ENCODE measurements around the gene TMEM191C.
"Not testable (repeated sequence)": the region's sequence is repeated elsewhere in the genome, so short reads cannot be mapped to it uniquely, and the experiment has no call there.

Gene TMEM191C

DNA sequence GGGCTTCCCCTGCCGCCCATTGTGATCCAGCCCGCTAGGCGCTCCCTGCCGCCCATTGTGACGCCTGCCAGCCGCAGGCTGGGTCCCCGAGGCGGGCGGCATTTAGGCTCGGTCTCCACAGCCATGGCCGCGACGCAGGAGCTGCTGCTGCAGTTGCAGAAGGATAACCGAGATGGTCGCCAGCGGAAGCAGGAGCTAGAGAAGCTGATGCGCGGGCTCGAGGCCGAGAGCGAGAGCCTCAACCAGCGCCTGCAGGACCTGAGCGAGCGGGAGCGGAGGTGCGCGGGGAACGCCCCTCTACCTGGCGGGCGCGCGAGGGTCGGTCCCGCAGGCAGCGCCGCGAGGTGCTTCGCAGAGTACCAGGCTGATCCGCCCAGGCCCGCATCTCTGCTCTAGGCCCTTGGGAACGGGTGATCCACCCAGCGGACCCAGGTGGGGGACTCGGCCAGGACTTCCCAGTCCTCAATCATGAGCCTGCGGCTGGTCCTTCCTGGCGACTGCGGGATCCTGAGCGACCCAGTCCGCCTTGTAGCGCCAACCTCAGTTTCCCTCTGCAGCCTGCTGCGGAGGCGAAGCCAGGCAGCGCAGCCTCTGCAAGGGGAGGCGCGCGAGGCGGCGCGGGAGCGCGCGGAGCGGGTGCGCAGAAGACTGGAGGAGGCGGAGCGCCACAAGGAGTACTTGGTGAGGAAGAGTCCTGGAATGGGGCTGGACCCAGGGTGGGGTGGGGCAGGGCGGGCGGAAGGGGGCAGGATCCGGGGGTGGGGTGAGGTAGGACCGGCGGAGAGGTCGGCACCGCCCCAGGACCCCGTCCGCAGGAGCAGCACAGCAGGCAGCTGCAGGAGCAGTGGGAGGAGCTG is at the start of gene TMEM191C:
TMEM191C (plus strand) TSS at position 51 of the 857 bp plus-strand sequence; CDS start at position 124, 73 bp downstream.
- FAIRE-seq, result peak; percentile 77
- not testable (repeated sequence) for DNase-seq (ENCODE audit: extremely low spot score, insufficient read length, low read depth)

GRCh38 chr22:21417853-21418252 is 49.3 kb upstream of the TMEM191C start:
- DNase-seq (ENCODE audit: extremely low spot score, insufficient read length, low read depth); FAIRE-seq: not testable (repeated sequence)

DNA sequence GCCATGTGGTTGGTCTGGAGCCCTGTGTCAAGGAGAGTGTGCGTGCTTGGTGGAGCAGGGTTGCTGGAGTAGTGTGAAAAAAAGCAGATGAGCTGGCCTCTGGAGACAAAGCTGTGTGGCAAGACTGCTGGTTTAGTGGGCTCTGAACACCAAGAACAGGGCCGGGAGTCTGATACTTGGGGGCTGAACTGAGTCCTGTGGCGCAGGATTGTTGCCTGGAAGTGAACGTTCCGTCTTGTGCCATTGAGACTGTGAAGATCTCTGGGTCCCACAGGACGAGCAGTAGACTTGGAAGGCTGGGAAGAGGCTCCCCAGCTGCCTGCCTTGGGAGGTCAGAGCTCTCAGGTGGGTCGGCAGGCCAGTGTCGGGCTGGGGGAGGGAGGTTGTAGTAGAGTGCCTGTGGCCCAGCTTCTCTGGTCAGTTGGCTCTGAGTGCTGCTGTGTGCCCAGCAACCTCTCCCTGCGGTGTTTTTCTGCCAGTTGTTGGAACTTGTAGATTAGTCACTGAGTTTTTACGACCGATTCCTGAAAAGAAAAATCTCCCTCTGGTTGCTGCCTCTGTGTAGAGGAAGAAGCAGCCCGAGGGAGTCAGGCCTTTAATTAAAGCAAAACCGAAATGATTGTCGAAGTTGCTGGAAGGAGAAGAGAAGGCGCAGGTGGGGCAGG is 48.1 kb upstream of the TMEM191C start:
- DNase-seq (ENCODE audit: extremely low spot score, insufficient read length, low read depth); FAIRE-seq: not testable (repeated sequence)

DNA sequence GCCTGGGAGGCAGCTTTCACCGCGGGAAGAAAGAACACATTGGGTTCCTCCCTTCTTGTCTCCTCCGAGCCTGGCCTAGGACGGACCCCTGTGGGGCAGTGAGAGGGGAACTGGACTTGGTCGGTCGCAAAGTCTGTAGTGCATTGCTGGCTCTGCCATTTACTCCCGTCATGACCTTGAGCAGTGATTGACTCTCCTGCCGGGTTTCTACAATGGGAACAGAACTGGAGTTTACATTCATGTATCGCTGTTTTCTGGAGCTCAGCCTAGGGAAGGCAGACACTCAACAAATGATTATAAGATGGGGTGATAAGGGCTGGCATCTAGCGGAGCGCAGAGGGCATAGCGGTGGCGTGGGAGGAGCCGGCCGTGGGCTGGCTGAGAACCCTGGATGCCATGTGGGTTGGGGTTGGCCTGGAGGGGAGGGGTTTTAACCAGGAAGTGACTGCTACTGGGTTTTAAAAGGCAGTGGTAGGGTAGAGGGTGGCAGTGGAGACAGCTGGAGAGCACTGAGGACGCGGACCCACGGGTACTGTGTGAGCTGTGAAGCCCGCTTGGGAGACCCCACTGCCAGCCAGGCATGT is 46.9 kb upstream of the TMEM191C start:
- FAIRE-seq; DNase-seq (ENCODE audit: extremely low spot score, insufficient read length, low read depth): not testable (repeated sequence)

GRCh38 chr22:21424084-21424709 is 43.0 kb upstream of the TMEM191C start:
- not testable (repeated sequence) for DNase-seq (ENCODE audit: extremely low spot score, insufficient read length, low read depth); FAIRE-seq

GRCh38 chr22:21434378-21435233 is 32.6 kb upstream of the TMEM191C start:
- DNase-seq (ENCODE audit: extremely low spot score, insufficient read length, low read depth); FAIRE-seq: not testable (repeated sequence)

GRCh38 chr22:21435998-21436810 is 31.0 kb upstream of the TMEM191C start:
- not testable (repeated sequence) for DNase-seq (ENCODE audit: extremely low spot score, insufficient read length, low read depth); FAIRE-seq

GRCh38 chr22:21438013-21438412 is 29.2 kb upstream of the TMEM191C start:
- DNase-seq (ENCODE audit: extremely low spot score, insufficient read length, low read depth); FAIRE-seq: not testable (repeated sequence)

DNA sequence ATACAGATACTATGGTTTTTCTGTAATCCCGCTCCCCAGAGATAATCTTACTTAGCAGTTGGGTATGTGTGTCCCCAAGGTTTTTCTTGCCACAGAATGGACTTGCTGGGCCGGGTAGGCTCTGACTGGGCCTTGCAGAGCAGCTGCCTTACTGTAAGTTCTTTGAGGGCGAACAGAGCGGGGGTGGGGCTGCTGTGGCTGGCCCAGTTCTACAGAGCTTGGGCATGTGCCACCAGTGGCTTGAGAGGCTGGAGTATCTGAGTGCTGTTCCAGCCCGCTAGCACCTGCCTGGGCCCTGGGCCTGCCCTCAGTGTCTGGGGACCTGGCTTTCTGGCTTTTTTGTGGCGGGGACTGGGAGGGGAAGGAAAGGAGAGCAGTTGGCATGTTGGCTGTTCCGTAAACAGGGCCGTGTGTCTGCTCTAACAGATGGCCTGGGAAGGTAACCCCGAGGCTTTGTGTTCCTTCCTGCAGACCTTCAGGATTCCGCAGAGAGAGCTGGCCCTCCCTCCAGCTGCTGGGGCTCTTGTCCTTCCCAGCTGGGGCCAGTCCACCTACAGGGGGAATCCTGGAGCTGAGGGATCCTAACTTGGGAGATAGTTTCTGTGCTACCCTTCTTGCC is 27.1 kb upstream of the TMEM191C start:
- DNase-seq (ENCODE audit: extremely low spot score, insufficient read length, low read depth); FAIRE-seq: not testable (repeated sequence)

GRCh38 chr22:21440676-21441075 is 26.5 kb upstream of the TMEM191C start:
- not testable (repeated sequence) for DNase-seq (ENCODE audit: extremely low spot score, insufficient read length, low read depth); FAIRE-seq

DNA sequence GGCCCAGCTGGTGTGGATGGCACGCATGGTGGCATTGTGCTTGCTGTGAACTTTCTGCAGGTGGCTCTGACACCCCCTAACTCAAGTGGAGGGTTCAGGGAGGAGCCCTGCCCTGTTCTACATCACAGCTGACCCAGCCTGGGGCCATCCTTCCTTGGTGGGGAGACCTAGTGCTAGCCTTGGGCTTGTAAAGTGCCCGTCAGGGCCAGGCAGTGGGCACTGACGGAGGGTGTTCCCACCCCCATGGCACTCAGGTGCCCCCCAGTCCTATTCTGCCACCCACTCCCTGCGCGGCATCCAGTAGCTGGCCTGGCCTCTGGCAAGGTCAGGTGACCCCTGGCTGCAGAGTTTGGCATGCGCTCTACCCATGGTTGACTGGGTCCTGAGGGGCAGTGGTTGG is 26.0 kb upstream of the TMEM191C start:
- not testable (repeated sequence) for DNase-seq (ENCODE audit: extremely low spot score, insufficient read length, low read depth); FAIRE-seq

DNA sequence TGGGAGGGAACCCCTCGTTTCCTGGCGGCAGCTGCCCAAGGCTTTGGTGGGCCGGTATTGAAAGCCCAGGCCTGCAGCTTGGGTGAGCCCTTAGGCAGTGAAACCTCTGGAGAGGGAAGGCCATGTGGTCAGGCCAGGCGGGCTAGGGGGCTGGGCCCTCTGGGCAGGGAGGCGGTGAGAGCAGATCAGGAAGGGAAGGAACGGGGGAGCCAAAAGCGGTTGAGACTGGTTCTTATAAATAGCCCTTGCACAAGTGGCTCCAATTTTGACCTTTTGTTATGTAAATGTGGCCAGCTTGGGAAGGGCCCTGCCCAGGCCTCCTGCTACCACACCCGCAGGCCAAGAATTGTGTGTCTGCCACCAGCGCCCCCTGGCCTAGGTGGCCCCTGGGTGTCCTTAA is 25.1 kb upstream of the TMEM191C start:
- DNase-seq (ENCODE audit: extremely low spot score, insufficient read length, low read depth); FAIRE-seq: not testable (repeated sequence)

DNA sequence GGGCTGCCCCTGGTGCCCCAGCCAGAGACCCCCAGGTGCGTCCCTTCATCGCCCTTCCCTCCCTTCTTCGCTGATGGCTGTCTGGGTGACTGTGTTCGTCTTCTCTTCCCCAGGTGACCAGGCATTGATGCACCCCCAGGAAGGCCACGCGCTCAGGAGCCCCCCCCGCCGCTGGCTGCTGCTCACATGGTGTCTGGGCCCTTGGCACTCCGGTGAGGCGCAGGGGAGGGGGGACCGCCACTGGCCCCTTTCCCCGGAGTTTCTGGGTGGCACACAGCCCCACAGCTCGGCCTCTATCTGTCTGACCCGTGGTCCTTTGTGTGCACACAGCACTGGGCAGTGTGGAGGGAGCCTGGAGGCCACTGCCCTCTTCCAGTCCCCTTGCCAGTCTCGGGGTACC is 24.5 kb upstream of the TMEM191C start:
- DNase-seq (ENCODE audit: extremely low spot score, insufficient read length, low read depth), result not testable (repeated sequence)

GRCh38 chr22:21443057-21443734 is 24.0 kb upstream of the TMEM191C start:
- FAIRE-seq, result no peak
- DNase-seq (ENCODE audit: extremely low spot score, insufficient read length, low read depth), result no peak

More for the DNA sequence above, 24.5 kb upstream of the TMEM191C start:
- FAIRE-seq, result not testable (repeated sequence)

- FAIRE-seq (no peak), DNase-seq (ENCODE audit: extremely low spot score, insufficient read length, low read depth) (no peak)
Observed at GRCh38 chr22:21443735-21444421, 23.3 kb upstream of the TMEM191C start.

- DNase-seq (ENCODE audit: extremely low spot score, insufficient read length, low read depth) (no peak), FAIRE-seq (no peak)
Observed at GRCh38 chr22:21444701-21445436, 22.3 kb upstream of the TMEM191C start.

Measured in GM18507 (cell line).